ENCODE results near the gene HPS1. TPM values are rescaled to one million over a fixed set of nuclear protein-coding genes. Genes with fewer than 3 reads are reported as not detected.

The HPS1 gene
- total and polyA plus RNA-seq, 10 of the 15 experiments (the other 5 are each of a cell fraction or from before 2014, with no cell fraction given), result 27.1 to 138 (median 54.8) TPM

DNA sequence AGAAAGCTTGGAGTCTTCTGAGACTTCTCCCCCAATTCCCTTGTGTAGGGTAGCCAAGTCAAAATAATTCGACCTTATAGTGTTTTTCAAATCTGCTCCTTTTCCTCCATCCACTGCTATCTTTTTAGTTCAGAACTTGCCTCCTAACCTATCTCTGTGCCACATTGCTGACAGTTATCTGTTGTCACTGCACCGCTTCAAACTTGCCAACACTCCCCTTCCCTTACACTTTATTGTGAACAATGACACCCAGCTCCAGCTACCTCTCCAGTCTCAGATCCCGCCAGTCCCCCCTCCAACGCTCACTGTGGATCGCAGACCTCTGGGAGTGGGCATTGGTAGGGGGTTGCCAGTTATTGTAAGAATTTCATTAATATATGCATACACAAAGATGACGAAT lies 16.3 kb upstream of the HPS1 start (continued):
- TF ChIP-seq, protein P1, sequence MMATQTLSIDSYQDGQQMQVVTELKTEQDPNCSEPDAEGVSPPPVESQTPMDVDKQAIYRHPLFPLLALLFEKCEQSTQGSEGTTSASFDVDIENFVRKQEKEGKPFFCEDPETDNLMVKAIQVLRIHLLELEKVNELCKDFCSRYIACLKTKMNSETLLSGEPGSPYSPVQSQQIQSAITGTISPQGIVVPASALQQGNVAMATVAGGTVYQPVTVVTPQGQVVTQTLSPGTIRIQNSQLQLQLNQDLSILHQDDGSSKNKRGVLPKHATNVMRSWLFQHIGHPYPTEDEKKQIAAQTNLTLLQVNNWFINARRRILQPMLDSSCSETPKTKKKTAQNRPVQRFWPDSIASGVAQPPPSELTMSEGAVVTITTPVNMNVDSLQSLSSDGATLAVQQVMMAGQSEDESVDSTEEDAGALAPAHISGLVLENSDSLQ (IDR thresholded peaks at IDR 0.05), result no peak
- TF ChIP-seq, protein P2, sequence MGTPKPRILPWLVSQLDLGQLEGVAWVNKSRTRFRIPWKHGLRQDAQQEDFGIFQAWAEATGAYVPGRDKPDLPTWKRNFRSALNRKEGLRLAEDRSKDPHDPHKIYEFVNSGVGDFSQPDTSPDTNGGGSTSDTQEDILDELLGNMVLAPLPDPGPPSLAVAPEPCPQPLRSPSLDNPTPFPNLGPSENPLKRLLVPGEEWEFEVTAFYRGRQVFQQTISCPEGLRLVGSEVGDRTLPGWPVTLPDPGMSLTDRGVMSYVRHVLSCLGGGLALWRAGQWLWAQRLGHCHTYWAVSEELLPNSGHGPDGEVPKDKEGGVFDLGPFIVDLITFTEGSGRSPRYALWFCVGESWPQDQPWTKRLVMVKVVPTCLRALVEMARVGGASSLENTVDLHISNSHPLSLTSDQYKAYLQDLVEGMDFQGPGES (IDR thresholded peaks at IDR 0.05), result no peak

DNA sequence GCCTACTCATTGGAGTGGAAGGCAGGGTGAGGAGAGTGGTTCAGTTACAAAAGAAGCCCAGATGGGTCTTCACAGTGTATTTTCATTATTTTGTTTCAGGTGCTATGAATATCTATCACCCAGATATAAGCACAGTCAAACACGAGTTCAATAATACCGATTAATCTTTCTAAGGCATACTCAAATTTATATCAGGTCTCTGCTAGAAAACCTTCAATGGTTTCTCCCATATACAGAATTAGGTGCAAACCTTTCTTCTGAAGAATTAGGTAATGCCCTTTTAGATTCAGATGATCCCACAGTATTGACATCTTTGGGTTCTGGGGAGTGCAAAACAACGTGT lies 14.7 kb upstream of the HPS1 start:
- BruUV-seq (replicated peaks), result no TSS peak

More for the DNA sequence above, 14.7 kb upstream of the HPS1 start:
- H3K9me3 ChIP-seq (replicated peaks; ENCODE audit: control insufficient read depth, insufficient read depth, low read length), result no peaks in the 10 kb centered on the region
- in situ Hi-C loops (cut with MboI) (loop anchor here (5.0 to 10.0 kb wide), 2 partner anchors 583 to 786 kb away; no protein-coding TSS in a partner anchor), intact Hi-C loops (cut with micrococcal nuclease; ENCODE audit: unreplicated experiment) (no loop called here)
- H3K4me3 ChIP-seq, result no peak overlapping the region
- H3K27ac ChIP-seq (ENCODE audit: control insufficient read depth, insufficient read depth), result no peak overlapping the region
- H3K36me3 ChIP-seq (ENCODE audit: control insufficient read depth in 2 of 2, insufficient read depth in 2 of 2, low read length in 1 of 2), result no peaks in the 10 kb centered on the region
- CTCF ChIA-PET, result interaction anchor here (0.9 to 1.5 kb wide), 2 partner anchors 11 to 36 kb away, joined by 3 read pairs; no protein-coding TSS in a partner anchor
- ATAC-seq (no peak), FAIRE-seq (no peak), DNase-seq (ENCODE audit: low read depth, low spot score) (no peak)
- SMC1A ChIA-PET (ENCODE audit: uncharacterized antibody, unreplicated experiment), result no interaction called here
- WGBS (ENCODE audit: insufficient coverage, insufficient replicate concordance, low lambda C conversion rate, missing lambda C conversion rate), result 64% methylated on average over 3 of the region's 3 CpGs
- H3K27me3 ChIP-seq (replicated peaks in 1 of 2; ENCODE audit: control insufficient read depth in 2 of 2, insufficient read depth in 2 of 2, low read length in 1 of 2), result no peaks in the 10 kb centered on the region; a peak in 1 of 4 replicates
- POLR2A ChIA-PET, result no interaction called here
- no peak overlapping the region for H3K4me2 ChIP-seq (ENCODE audit: control insufficient read depth, insufficient read depth)
- no peak for TF ChIP-seq RAD51 (IDR thresholded peaks at IDR 0.05)
- no peak for TF ChIP-seq CHD1 (IDR thresholded peaks at IDR 0.05; ENCODE audit: low read depth, low read length)
- TF ChIP-seq RB1 (IDR thresholded peaks at IDR 0.05; ENCODE audit: borderline replicate concordance), result no peak
- TF ChIP-seq TARDBP (IDR thresholded peaks at IDR 0.05; ENCODE audit: borderline replicate concordance), result no peak
- TF ChIP-seq CREB1 (IDR thresholded peaks at IDR 0.05; ENCODE audit: low read depth), result no peak
- no peak for TF ChIP-seq ATF7 (IDR thresholded peaks at IDR 0.05; ENCODE audit: low read depth)
- TF ChIP-seq RBBP5 (conservative IDR thresholded peaks at IDR 0.05), result no peak
- H4K20me1 ChIP-seq (ENCODE audit: control insufficient read depth, insufficient read depth), result no peaks in the 10 kb centered on the region
- RAD21 ChIA-PET (ENCODE audit: unreplicated experiment), result no interaction called here
- no peaks in the 10 kb centered on the region for H3K79me2 ChIP-seq (ENCODE audit: control insufficient read depth, insufficient read depth, low read length)
- H3K9ac ChIP-seq (ENCODE audit: control insufficient read depth, insufficient read depth, low read length), result no peak overlapping the region
- H2AFZ ChIP-seq (ENCODE audit: control insufficient read depth, low read depth, low read length), result no peak overlapping the region
- no peaks in the 10 kb centered on the region for H3K4me1 ChIP-seq (ENCODE audit: control insufficient read depth, insufficient read depth, low read length)
